DND-41 (cell line): ENCODE data around the gene CARMIL3.

Source experiments
- ATAC-seq: fragments of 200-7000 bp; cut with Tn5 transposase; 3 replicates; pipeline ENCODE4 v1.9.1; 2021; ENCODE audit warnings: low read depth; ENCODE audit not compliant: insufficient read depth
- DNase-seq: peaks from one replicate; pipeline ENCODE4 v3.0.0-alpha.2; 2020
- H2AFZ ChIP-seq: 2 replicates; pipeline ENCODE4 v1.6.0; 2012; ENCODE audit warnings: low read depth, low read length
- H3K27ac ChIP-seq: 2 replicates; pipeline ENCODE4 v1.5.1; 2012; ENCODE audit warnings: low read length, inconsistent platforms
- H3K27me3 ChIP-seq: fragments of 200-600 bp; sonication (generic); 2 replicates; pipeline ENCODE4 v1.6.0; 2012; ENCODE audit warnings: low read length, mild to moderate bottlenecking, inconsistent platforms; ENCODE audit not compliant: insufficient read depth, poor library complexity
- H3K36me3 ChIP-seq: 2 replicates; pipeline ENCODE4 v1.5.1; 2012; ENCODE audit warnings: low read length, inconsistent platforms; ENCODE audit not compliant: insufficient read depth
- H3K4me1 ChIP-seq: 2 replicates; pipeline ENCODE4 v1.5.1; 2012; ENCODE audit warnings: mild to moderate bottlenecking, low read length; ENCODE audit not compliant: insufficient read depth
- H3K4me2 ChIP-seq: 2 replicates; pipeline ENCODE4 v1.6.0; 2012; ENCODE audit warnings: mild to moderate bottlenecking, moderate library complexity, low read length, inconsistent platforms; ENCODE audit not compliant: insufficient read depth
- H3K4me3 ChIP-seq, 2 experiments: fragments of 200-600 bp in 1 of 2; shearing (Covaris generic) in 1 of 2; 2 replicates each; pipeline ENCODE4 v1.5.1; 2012 to 2016; ENCODE audit warnings: inconsistent platforms in 2 of 2, low read length in 2 of 2, mild to moderate bottlenecking in 2 of 2, low read depth in 1 of 2, moderate library complexity in 1 of 2
- H3K79me2 ChIP-seq: 2 replicates; pipeline ENCODE4 v1.6.0; 2012; ENCODE audit warnings: low read length, inconsistent platforms; ENCODE audit not compliant: insufficient read depth
- H3K9ac ChIP-seq: 2 replicates; pipeline ENCODE4 v1.6.0; 2012; ENCODE audit warnings: low read depth, mild to moderate bottlenecking, inconsistent platforms, low read length, moderate library complexity
- H3K9me3 ChIP-seq: 2 replicates; pipeline ENCODE4 v1.5.1; 2012; ENCODE audit warnings: low read length, moderate library complexity, mild to moderate bottlenecking, inconsistent platforms; ENCODE audit not compliant: insufficient read depth, severe bottlenecking
- H4K20me1 ChIP-seq: 2 replicates; pipeline ENCODE4 v1.6.0; 2012; ENCODE audit warnings: low read length; ENCODE audit not compliant: insufficient read depth
- EZH2 ChIP-seq: IDR thresholded peaks from 3 replicates; pipeline ENCODE4 v1.6.1; 2012; ENCODE audit warnings: borderline replicate concordance, low read depth, mild to moderate bottlenecking, moderate library complexity, low read length, inconsistent platforms; ENCODE audit not compliant: severe bottlenecking
- TF ChIP-seq, protein P1 (sequence below): IDR thresholded peaks from 2 replicates; pipeline ENCODE4 v1.5.1; 2012; ENCODE audit warnings: borderline replicate concordance, low read length, moderate library complexity, mild to moderate bottlenecking; ENCODE audit not compliant: poor library complexity, severe bottlenecking; ENCODE audit errors: extremely low read depth

CARMIL3 gene

DNA sequence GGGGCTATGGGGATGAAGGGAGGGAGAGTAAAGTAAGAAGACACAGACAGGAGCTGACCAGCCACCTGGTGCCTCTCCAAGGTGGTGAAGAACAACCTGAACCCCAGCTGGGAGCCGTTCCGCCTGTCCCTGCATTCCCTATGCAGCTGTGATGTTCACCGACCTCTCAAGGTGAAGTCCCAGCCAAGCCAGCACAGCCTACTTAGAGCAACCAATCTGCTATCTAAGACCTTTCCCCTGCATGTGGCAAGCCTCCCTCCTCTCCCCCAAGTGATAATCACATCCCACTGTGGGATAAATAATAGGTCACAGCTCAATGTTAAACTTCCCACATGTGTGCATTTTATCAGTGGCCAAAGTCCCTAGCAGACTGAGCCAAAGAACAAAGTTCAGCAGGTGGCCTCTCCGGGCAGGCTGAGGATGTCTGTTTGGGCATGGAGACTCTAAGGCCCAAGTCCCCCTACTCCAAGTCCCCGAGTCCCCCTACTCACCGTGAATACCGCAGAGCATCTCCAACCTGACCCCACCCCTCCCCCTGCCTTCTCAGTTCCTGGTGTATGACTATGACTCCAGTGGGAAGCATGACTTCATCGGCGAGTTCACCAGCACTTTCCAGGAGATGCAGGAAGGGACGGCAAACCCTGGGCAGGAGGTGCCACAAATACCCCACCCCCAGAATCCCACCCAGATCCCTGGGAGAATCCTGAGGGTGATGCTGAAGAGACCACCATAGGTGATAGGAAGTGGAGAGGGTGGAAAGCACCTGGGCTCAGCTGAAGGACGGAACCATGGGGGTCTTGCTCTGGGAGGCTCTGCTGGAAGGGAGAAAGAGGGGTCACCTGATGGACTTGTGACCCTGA, 23.0 kb downstream of the CARMIL3 start:
- no peak overlapping the region for H3K4me2 ChIP-seq
- H2AFZ ChIP-seq, result no peak overlapping the region
- H3K9ac ChIP-seq, result no peak overlapping the region
- no peaks in the 10 kb centered on the region for H3K4me1 ChIP-seq
- ATAC-seq (no peak), DNase-seq (no peak)
- H3K36me3 ChIP-seq, result no peaks in the 10 kb centered on the region
- H3K27me3 ChIP-seq, result no peaks in the 10 kb centered on the region
- no peaks in the 10 kb centered on the region for H3K9me3 ChIP-seq
- no peaks in the 10 kb centered on the region for H3K79me2 ChIP-seq
- H3K4me3 ChIP-seq, result no peak overlapping the region
- TF ChIP-seq, protein P1, sequence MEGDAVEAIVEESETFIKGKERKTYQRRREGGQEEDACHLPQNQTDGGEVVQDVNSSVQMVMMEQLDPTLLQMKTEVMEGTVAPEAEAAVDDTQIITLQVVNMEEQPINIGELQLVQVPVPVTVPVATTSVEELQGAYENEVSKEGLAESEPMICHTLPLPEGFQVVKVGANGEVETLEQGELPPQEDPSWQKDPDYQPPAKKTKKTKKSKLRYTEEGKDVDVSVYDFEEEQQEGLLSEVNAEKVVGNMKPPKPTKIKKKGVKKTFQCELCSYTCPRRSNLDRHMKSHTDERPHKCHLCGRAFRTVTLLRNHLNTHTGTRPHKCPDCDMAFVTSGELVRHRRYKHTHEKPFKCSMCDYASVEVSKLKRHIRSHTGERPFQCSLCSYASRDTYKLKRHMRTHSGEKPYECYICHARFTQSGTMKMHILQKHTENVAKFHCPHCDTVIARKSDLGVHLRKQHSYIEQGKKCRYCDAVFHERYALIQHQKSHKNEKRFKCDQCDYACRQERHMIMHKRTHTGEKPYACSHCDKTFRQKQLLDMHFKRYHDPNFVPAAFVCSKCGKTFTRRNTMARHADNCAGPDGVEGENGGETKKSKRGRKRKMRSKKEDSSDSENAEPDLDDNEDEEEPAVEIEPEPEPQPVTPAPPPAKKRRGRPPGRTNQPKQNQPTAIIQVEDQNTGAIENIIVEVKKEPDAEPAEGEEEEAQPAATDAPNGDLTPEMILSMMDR, result no peak
- TF ChIP-seq EZH2, result no peak
- peaks cover 6% of the 10 kb centered on the region; the same call in 1 of the 2 replicates for H4K20me1 ChIP-seq
- H3K27ac ChIP-seq, result no peak overlapping the region

DNA sequence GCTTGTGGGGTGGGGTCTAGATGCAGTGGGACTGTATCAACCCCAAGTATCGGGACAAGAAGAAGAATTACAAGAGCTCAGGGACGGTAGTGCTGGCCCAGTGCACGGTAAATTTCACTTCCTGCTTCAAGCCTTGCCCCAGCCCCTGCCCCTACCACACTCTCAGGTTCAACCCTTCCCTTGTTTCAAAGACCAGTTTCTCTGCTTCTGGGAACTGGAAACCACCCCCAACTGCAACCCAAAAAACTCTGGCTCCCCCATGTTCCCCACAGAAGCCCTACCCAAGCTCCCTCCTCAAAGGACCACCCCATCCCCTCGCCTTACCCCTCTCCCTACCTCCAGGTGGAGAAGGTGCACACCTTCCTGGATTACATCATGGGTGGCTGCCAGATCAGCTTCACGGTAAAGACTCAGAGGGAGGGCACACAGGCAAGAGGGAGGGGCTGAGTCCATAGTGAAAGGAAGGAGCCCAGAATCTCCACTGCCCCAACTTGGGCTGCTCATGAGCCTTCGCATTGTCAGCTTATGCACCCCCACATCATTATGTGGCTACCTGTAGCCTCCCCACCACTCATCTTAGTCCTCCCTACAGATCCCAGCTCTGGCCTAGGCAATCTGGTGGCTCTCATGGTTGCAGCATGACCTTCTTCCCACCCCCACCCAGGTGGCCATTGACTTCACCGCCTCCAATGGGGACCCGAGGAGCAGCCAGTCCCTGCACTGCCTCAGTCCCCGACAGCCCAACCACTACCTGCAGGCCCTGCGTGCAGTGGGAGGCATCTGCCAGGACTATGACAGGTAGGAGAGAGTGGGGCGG, 23.9 kb downstream of the CARMIL3 start:
- Histone ChIP-seq H3K9me3 (no peaks in the 10 kb centered on the region), H3K79me2 (no peaks in the 10 kb centered on the region), H3K4me2 (no peak overlapping the region), H2AFZ (no peak overlapping the region), H3K4me1 (peaks cover 5% of the 10 kb centered on the region), H3K4me3 (no peak overlapping the region), H4K20me1 (peaks cover 12% of the 10 kb centered on the region), H3K36me3 (no peaks in the 10 kb centered on the region), H3K27me3 (peaks cover 7% of the 10 kb centered on the region), H3K27ac (no peak overlapping the region), H3K9ac (no peak overlapping the region)
- TF ChIP-seq, protein P1, result no peak
- TF ChIP-seq EZH2, result no peak
- no peak for ATAC-seq
- DNase-seq, result no peak

DNA sequence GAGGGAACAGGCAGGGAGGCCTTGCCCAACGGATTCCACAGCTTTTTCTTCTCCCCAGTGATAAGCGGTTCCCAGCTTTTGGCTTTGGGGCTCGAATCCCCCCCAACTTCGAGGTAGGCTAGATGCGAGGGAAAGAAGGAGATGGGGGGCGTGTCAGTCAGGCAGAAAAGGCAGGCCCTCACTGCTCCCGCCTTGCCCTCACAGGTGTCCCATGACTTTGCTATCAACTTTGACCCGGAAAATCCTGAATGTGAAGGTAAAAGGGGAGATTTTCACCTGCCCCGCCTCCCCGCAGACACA, 24.4 kb downstream of the CARMIL3 start:
- Histone ChIP-seq H3K79me2 (no peaks in the 10 kb centered on the region), H3K4me1 (peaks cover 10% of the 10 kb centered on the region), H3K36me3 (no peaks in the 10 kb centered on the region), H4K20me1 (peaks cover 12% of the 10 kb centered on the region), H2AFZ (no peak overlapping the region), H3K9me3 (no peaks in the 10 kb centered on the region), H3K4me2 (no peak overlapping the region), H3K9ac (no peak overlapping the region), H3K27me3 (peaks cover 13% of the 10 kb centered on the region), H3K27ac (no peak overlapping the region), H3K4me3 (no peak overlapping the region)
- TF ChIP-seq EZH2, result no peak
- TF ChIP-seq, protein P1, result no peak
- ATAC-seq, result no peak
- DNase-seq, result no peak
